ENCODE measurements around the gene MED22. TPM values are rescaled to one million over a fixed set of nuclear protein-coding genes. Genes with fewer than 3 reads are reported as not detected.

MED22 gene
- total and polyA plus RNA-seq, 2 of the 8 experiments (the other 6 are each of a cell fraction or from before 2014, with no cell fraction given) = 56.4 to 68.4 TPM

GRCh38 chr9:133290751-133291302 is 57.1 kb downstream of the MED22 start (continued):
- TF ChIP-seq CHD7 (IDR thresholded peaks at IDR 0.05; ENCODE audit: insufficient replicate concordance, low read length) (no peak), POU5F1 (IDR thresholded peaks at IDR 0.05; ENCODE audit: low read depth, low read length) (no peak), SUZ12 (IDR thresholded peaks at IDR 0.05; ENCODE audit: low read length) (no peak), BRCA1 (IDR thresholded peaks at IDR 0.05; ENCODE audit: low read depth, low read length) (no peak), HDAC2 (IDR thresholded peaks at IDR 0.05; ENCODE audit: borderline replicate concordance in 1 of 2, low read depth in 2 of 2, low read length in 2 of 2) (no peak), EP300 (IDR thresholded peaks at IDR 0.05; ENCODE audit: borderline replicate concordance in 1 of 2, low read depth in 2 of 2, low read length in 2 of 2) (no peak), YY1 (IDR thresholded peaks at IDR 0.05; ENCODE audit: low read depth, low read length) (no peak), CHD2 (IDR thresholded peaks at IDR 0.05; ENCODE audit: low read length) (no peak), TCF12 (IDR thresholded peaks at IDR 0.05; ENCODE audit: low read depth, low read length) (no peak), TAF7 (optimal IDR thresholded peaks at IDR 0.05; ENCODE audit: borderline replicate concordance, low read depth, low read length) (no peak), KDM1A (IDR thresholded peaks at IDR 0.05; ENCODE audit: borderline replicate concordance, low read length) (no peak)

Measured in H1 (cell line).